ENCODE results near the gene CDCA5. TPM values are rescaled to one million over a fixed set of nuclear protein-coding genes. Genes with fewer than 3 reads are reported as not detected.

CDCA5 gene
- polyA plus RNA-seq, 2 of the 4 experiments (the other 2 are of a cell fraction): 30.9 to 46.0 TPM

DNA sequence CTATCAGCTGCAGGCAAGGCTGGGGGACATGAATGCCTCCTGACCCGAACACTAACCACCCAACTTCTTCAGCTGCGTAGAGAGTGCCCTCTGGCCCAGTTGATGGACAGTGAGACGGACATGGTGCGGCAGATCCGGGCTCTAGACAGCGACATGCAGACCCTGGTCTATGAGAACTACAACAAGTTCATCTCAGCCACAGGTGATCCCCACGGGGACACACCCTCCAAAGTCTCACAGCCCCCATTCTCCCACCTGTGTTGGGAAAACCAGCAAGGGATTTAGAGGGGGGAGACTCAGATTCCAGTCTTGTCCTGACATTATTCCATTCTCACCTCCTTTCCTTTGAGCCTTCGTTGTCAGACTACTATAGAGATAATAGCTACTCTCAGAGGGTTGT lies 13.1 kb upstream of the CDCA5 start:
- TF ChIP-seq ZC3H11A (IDR thresholded peaks at IDR 0.05): no peak
- FAIRE-seq: no peak
- peak overlapping the region; percentile 95 for H3K4me3 ChIP-seq
- 56% methylated on average over 8 of the region's 8 CpGs for WGBS (ENCODE audit: missing lambda C conversion rate)
- no peaks in the 10 kb centered on the region for H3K9me3 ChIP-seq
- peaks cover 8% of the 10 kb centered on the region; the same call in 1 of the 3 replicates for H3K4me1 ChIP-seq
- H3K4me2 ChIP-seq: peak overlapping the region; percentile 98
- CTCF ChIA-PET: interaction anchor here (1.0 to 9.2 kb wide), 5 partner anchors 9 to 82 kb away, joined by 3 to 153 read pairs (median 5); partner anchors contain the start of genes ARL2 and TM7SF2
- ATAC-seq: peak; percentile 26 to 28; a peak in 4 of 6 replicates
- DNase-seq (ENCODE audit: low read depth in 1 of 2, low spot score in 1 of 2): no peak
- POLR2A ChIA-PET: interaction anchor here (0.7 to 3.0 kb wide), 2 partner anchors 15 to 16 kb away, joined by 3 to 8 read pairs; partner anchors contain the start of gene TM7SF2
- H3K27ac ChIP-seq: peak overlapping the region; percentile 95 to 96

DNA sequence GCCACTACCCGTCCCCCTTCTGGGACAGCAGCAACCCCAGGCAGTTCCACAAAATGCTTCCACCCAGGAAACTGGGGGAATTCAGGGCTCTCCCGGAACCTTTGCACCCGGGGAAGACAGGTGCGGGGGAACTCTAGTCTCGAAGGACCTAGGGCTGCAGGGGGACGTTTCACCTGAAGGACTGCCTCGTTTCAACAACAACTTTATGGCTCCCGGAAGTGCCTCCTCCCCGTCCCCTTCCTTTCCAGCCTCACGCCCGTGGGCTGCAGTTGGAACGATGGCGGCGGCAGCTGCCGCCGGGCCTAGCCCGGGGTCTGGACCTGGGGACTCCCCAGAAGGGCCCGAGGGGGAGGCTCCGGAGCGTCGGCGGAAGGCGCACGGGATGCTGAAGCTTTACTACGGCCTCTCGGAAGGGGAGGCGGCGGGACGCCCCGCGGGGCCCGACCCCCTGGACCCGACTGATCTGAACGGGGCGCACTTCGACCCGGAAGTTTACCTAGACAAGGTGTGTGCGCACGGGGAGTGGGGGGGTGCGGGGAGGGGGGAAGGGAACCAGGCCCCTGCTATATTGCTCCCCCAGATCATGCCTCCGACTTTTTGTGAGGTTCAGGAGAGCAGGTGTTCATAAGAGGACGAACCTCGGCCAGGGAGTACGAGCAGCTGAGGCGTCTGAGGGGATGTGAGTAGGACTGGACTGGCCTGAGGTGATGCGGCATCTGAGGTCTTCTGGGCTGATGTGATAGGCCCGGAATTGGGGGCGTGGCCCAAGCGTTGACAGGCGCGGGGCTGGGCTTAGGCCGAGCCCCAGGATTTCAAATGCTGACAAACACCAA lies 12.3 kb upstream of the CDCA5 start, which contains the start of gene VPS51:
VPS51 (plus strand) TSS at position 241 of the 833 bp plus-strand sequence; CDS start at position 278, 37 bp downstream.
- DNase-seq (ENCODE audit: low read depth in 1 of 2, low spot score in 1 of 2) (peak; percentile 94 to 95), FAIRE-seq (no peak), ATAC-seq (peak; percentile 96 to 99)
- peaks cover 8% of the 10 kb centered on the region; the same call in 1 of the 3 replicates for H3K4me1 ChIP-seq
- peak within 1 kb of the TSS; percentile 98 for H3K4me2 ChIP-seq
- H3K4me3 ChIP-seq: peak within 1 kb of the TSS; percentile 95
- H3K27ac ChIP-seq: peak within 1 kb of the TSS; percentile 95 to 96
- ChIA-PET CTCF (interaction anchor here (1.0 to 9.2 kb wide), 6 partner anchors 9 to 82 kb away, joined by 3 to 153 read pairs (median 6); partner anchors contain the start of genes ARL2 and TM7SF2), POLR2A (interaction anchor here (0.6 to 3.0 kb wide), 4 partner anchors 15 to 252 kb away, joined by 3 to 8 read pairs (median 3); partner anchors contain the start of genes CDC42BPG and TM7SF2)
- 3% methylated on average over 22 of the region's 52 CpGs for WGBS (ENCODE audit: missing lambda C conversion rate)
- no peaks in the 10 kb centered on the region for H3K9me3 ChIP-seq
- TF ChIP-seq HOXA7 (CRISPR knock-in tag; IDR thresholded peaks at IDR 0.05) (0 out of 2 replicates have a peak, but pooled peaks have one; percentile 29), ZFP36 (IDR thresholded peaks at IDR 0.05; ENCODE audit: borderline replicate concordance, partially characterized antibody) (no peak), NFE2L2 (conservative IDR thresholded peaks at IDR 0.05; ENCODE audit: low read length) (no peak), ESRRA (IDR thresholded peaks at IDR 0.05; ENCODE audit: borderline replicate concordance, low read length) (peak; percentile 49; the same call in 1 of the 2 replicates), HOXB5 (CRISPR knock-in tag; IDR thresholded peaks at IDR 0.05) (peak; percentile 71; the same call in 1 of the 2 replicates), CBX2 (IDR thresholded peaks at IDR 0.05; ENCODE audit: borderline replicate concordance, low read depth) (no peak), CEBPB (IDR thresholded peaks at IDR 0.05) (peak in 1 of 2 experiments; percentile 54; a peak in 1 of 4 replicates), MAZ (IDR thresholded peaks at IDR 0.05; ENCODE audit: borderline replicate concordance, low read depth, low read length) (peak; percentile 97), POLR2AphosphoS2 (conservative IDR thresholded peaks at IDR 0.05; ENCODE audit: low read length) (no peak), RFX5 (IDR thresholded peaks at IDR 0.05) (peak; percentile 51; the same call in 1 of the 2 replicates), ZNF302 (CRISPR knock-in tag; IDR thresholded peaks at IDR 0.05) (no peak), FOSL2 (IDR thresholded peaks at IDR 0.05) (no peak), FOSL2 (CRISPR knock-in tag; IDR thresholded peaks at IDR 0.05) (peak; percentile 37; the same call in 1 of the 2 replicates), MYC (IDR thresholded peaks at IDR 0.05; ENCODE audit: borderline replicate concordance, low read length) (peak; percentile 69; the same call in 1 of the 2 replicates), FOSB (CRISPR knock-in tag; IDR thresholded peaks at IDR 0.05) (no peak), FOXS1 (CRISPR knock-in tag; IDR thresholded peaks at IDR 0.05) (0 out of 2 replicates have a peak, but pooled peaks have one; percentile 49), CHD2 (IDR thresholded peaks at IDR 0.05; ENCODE audit: low read length, partially characterized antibody) (no peak), RNF2 (IDR thresholded peaks at IDR 0.05; ENCODE audit: borderline replicate concordance, low read depth) (no peak), HOXB13 (CRISPR knock-in tag; IDR thresholded peaks at IDR 0.05; ENCODE audit: low read depth) (peak; percentile 61; the same call in 1 of the 2 replicates), CHD4 (IDR thresholded peaks at IDR 0.05; ENCODE audit: borderline replicate concordance) (no peak)
- TF ChIP-seq, protein P1, sequence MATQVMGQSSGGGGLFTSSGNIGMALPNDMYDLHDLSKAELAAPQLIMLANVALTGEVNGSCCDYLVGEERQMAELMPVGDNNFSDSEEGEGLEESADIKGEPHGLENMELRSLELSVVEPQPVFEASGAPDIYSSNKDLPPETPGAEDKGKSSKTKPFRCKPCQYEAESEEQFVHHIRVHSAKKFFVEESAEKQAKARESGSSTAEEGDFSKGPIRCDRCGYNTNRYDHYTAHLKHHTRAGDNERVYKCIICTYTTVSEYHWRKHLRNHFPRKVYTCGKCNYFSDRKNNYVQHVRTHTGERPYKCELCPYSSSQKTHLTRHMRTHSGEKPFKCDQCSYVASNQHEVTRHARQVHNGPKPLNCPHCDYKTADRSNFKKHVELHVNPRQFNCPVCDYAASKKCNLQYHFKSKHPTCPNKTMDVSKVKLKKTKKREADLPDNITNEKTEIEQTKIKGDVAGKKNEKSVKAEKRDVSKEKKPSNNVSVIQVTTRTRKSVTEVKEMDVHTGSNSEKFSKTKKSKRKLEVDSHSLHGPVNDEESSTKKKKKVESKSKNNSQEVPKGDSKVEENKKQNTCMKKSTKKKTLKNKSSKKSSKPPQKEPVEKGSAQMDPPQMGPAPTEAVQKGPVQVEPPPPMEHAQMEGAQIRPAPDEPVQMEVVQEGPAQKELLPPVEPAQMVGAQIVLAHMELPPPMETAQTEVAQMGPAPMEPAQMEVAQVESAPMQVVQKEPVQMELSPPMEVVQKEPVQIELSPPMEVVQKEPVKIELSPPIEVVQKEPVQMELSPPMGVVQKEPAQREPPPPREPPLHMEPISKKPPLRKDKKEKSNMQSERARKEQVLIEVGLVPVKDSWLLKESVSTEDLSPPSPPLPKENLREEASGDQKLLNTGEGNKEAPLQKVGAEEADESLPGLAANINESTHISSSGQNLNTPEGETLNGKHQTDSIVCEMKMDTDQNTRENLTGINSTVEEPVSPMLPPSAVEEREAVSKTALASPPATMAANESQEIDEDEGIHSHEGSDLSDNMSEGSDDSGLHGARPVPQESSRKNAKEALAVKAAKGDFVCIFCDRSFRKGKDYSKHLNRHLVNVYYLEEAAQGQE (IDR thresholded peaks at IDR 0.05): peak; percentile 46; the same call in 1 of the 2 replicates
- TF ChIP-seq, protein P2, sequence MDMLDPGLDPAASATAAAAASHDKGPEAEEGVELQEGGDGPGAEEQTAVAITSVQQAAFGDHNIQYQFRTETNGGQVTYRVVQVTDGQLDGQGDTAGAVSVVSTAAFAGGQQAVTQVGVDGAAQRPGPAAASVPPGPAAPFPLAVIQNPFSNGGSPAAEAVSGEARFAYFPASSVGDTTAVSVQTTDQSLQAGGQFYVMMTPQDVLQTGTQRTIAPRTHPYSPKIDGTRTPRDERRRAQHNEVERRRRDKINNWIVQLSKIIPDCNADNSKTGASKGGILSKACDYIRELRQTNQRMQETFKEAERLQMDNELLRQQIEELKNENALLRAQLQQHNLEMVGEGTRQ (IDR thresholded peaks at IDR 0.05): no peak
- TF ChIP-seq, protein P3, sequence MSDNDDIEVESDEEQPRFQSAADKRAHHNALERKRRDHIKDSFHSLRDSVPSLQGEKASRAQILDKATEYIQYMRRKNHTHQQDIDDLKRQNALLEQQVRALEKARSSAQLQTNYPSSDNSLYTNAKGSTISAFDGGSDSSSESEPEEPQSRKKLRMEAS (IDR thresholded peaks at IDR 0.05): peak; percentile 91
- TF ChIP-seq, protein P4, sequence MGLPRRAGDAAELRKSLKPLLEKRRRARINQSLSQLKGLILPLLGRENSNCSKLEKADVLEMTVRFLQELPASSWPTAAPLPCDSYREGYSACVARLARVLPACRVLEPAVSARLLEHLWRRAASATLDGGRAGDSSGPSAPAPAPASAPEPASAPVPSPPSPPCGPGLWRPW (IDR thresholded peaks at IDR 0.05): no peak
- TF ChIP-seq, protein P5, sequence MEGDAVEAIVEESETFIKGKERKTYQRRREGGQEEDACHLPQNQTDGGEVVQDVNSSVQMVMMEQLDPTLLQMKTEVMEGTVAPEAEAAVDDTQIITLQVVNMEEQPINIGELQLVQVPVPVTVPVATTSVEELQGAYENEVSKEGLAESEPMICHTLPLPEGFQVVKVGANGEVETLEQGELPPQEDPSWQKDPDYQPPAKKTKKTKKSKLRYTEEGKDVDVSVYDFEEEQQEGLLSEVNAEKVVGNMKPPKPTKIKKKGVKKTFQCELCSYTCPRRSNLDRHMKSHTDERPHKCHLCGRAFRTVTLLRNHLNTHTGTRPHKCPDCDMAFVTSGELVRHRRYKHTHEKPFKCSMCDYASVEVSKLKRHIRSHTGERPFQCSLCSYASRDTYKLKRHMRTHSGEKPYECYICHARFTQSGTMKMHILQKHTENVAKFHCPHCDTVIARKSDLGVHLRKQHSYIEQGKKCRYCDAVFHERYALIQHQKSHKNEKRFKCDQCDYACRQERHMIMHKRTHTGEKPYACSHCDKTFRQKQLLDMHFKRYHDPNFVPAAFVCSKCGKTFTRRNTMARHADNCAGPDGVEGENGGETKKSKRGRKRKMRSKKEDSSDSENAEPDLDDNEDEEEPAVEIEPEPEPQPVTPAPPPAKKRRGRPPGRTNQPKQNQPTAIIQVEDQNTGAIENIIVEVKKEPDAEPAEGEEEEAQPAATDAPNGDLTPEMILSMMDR (IDR thresholded peaks at IDR 0.05): no peak
- TF ChIP-seq, protein P6, sequence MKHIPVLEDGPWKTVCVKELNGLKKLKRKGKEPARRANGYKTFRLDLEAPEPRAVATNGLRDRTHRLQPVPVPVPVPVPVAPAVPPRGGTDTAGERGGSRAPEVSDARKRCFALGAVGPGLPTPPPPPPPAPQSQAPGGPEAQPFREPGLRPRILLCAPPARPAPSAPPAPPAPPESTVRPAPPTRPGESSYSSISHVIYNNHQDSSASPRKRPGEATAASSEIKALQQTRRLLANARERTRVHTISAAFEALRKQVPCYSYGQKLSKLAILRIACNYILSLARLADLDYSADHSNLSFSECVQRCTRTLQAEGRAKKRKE (CRISPR knock-in tag; IDR thresholded peaks at IDR 0.05; ENCODE audit: low read depth): no peak
